GM21360 (cell line): Measurements from ENCODE around the gene MRGPRG.
"Not testable (repeated sequence)": the region's sequence is repeated elsewhere in the genome, so short reads cannot be mapped to it uniquely, and the experiment has no call there.

Source experiments
- ATAC-seq: cut with Tn5 transposase; IDR thresholded peaks from one replicate; pipeline ENCODE4 v1.9.1; 2021; ENCODE audit warnings: mild to moderate bottlenecking, moderate library complexity; ENCODE audit not compliant: unreplicated experiment

MRGPRG gene

GRCh38 chr11:3177931-3178330 lies 40.7 kb downstream of the MRGPRG start:
- no peak for ATAC-seq

- ATAC-seq: no peak
These were observed 42.1 kb downstream of the MRGPRG start for GRCh38 chr11:3176487-3176886.

GRCh38 chr11:3175194-3175593 lies 43.4 kb downstream of the MRGPRG start:
- ATAC-seq: no peak

GRCh38 chr11:3174387-3174786 lies 44.2 kb downstream of the MRGPRG start:
- ATAC-seq: no peak

GRCh38 chr11:3173795-3174194 lies 44.8 kb downstream of the MRGPRG start:
- ATAC-seq: no peak

GRCh38 chr11:3171931-3172560 lies 46.6 kb downstream of the MRGPRG start:
- ATAC-seq: no peak

- no peak for ATAC-seq
These were observed 47.6 kb downstream of the MRGPRG start for GRCh38 chr11:3170756-3171650.

- ATAC-seq: no peak
These were observed 48.4 kb downstream of the MRGPRG start for GRCh38 chr11:3170044-3170755.

GRCh38 chr11:3169255-3170043 lies 49.2 kb downstream of the MRGPRG start:
- no peak for ATAC-seq

- ATAC-seq: not testable (repeated sequence)
These were observed 49.8 kb downstream of the MRGPRG start for GRCh38 chr11:3168742-3169254.
